Measurements from ENCODE around the gene NFE2L2. TPM values are rescaled to one million over a fixed set of nuclear protein-coding genes. Genes with fewer than 3 reads are reported as not detected.

NFE2L2 gene
- total RNA-seq, 2 donors from 2014 or later: 45.1 to 55.4 TPM

DNA sequence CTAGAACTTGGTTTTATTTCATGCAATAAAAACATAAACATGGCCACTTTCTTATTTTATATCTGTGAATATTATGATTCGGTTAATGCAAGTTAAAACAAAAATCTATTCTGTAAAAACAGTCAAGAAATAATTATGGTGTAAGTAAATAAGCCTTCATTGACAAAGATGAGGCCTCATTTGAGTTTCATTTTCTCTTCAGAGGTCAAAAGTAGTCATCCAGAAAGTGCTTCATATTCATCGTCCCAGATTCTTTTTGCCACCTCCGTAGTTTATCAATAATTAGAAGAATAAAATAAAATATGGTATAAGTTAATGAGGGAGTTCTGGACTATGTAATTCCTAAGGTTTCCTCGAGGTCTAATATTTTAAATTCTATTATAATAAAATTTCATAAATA lies 71.3 kb downstream of the NFE2L2 start:
- no peaks in the 10 kb centered on the region for H3K4me1 ChIP-seq
- H3K27ac ChIP-seq: no peak overlapping the region
- no peaks in the 10 kb centered on the region for H3K27me3 ChIP-seq
- DNase-seq: no peak
- no peaks in the 10 kb centered on the region for H3K36me3 ChIP-seq (replicated peaks in 1 of 2; ENCODE audit: insufficient read depth in 1 of 2, low read depth in 2 of 2)
- no peak for ATAC-seq
- TF ChIP-seq, protein P1, sequence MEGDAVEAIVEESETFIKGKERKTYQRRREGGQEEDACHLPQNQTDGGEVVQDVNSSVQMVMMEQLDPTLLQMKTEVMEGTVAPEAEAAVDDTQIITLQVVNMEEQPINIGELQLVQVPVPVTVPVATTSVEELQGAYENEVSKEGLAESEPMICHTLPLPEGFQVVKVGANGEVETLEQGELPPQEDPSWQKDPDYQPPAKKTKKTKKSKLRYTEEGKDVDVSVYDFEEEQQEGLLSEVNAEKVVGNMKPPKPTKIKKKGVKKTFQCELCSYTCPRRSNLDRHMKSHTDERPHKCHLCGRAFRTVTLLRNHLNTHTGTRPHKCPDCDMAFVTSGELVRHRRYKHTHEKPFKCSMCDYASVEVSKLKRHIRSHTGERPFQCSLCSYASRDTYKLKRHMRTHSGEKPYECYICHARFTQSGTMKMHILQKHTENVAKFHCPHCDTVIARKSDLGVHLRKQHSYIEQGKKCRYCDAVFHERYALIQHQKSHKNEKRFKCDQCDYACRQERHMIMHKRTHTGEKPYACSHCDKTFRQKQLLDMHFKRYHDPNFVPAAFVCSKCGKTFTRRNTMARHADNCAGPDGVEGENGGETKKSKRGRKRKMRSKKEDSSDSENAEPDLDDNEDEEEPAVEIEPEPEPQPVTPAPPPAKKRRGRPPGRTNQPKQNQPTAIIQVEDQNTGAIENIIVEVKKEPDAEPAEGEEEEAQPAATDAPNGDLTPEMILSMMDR (IDR thresholded peaks at IDR 0.05): no peak
- no peak for TF ChIP-seq POLR2A (IDR thresholded peaks at IDR 0.05)
- H3K9me3 ChIP-seq: no peaks in the 10 kb centered on the region
- intact Hi-C loops (cut with DNase I): no loop called here
- 80 to 87% methylated on average over 4 of the region's 4 CpGs for WGBS, 2 donors
- no peak overlapping the region for H3K4me3 ChIP-seq

DNA sequence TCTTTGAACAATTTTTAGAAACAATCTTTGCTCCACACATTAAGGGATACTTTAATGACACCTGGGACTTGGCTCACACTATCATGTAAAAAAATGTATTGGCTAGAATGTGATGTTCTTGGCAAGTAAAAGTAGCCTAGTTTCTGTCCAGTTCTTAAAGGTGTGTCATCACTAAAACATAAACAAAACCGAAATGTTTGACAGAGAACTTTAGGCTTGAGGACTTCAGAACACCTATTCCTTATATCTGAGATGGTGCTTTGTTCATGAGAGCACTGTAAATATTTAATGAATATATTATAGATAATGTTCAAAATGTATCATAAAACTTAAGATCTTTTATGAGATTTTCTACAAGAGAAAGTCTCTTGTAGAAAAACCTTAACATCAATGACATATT lies 71.7 kb downstream of the NFE2L2 start:
- 79 to 88% methylated on average over 1 of the region's 1 CpG for WGBS, 2 donors
- H3K9me3 ChIP-seq: no peaks in the 10 kb centered on the region
- no peaks in the 10 kb centered on the region for H3K4me1 ChIP-seq
- H3K4me3 ChIP-seq: no peak overlapping the region
- H3K27ac ChIP-seq: no peak overlapping the region
- intact Hi-C loops (cut with DNase I): no loop called here
- H3K36me3 ChIP-seq (replicated peaks in 1 of 2; ENCODE audit: insufficient read depth in 1 of 2, low read depth in 2 of 2): no peaks in the 10 kb centered on the region
- TF ChIP-seq, protein P1 (IDR thresholded peaks at IDR 0.05): no peak
- TF ChIP-seq POLR2A (IDR thresholded peaks at IDR 0.05): no peak
- DNase-seq (no peak), ATAC-seq (no peak)
- H3K27me3 ChIP-seq: no peaks in the 10 kb centered on the region

DNA sequence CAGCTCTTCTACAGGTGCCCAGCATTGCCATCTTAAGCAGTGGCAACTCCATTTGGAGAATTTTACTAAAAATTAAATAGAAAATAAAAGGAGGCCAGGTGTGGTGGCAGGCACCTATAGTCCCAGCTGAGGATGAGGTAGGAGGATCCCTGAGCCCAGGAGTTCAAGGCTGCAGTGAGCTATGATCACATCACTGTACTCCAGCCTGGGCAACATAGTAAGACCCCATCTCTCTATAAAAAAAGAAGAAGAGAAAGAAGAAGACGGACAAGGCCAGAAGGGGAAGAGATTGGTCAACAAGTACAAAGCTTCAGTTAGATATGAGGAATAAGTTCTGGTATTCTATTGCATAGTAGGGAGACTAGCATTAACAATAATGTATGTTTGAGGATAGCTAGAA lies 73.6 kb downstream of the NFE2L2 start:
- ATAC-seq (no peak), DNase-seq (no peak)
- 57 to 100% methylated on average over 1 of the region's 1 CpG for WGBS, 2 donors
- intact Hi-C loops (cut with DNase I): no loop called here
- no peaks in the 10 kb centered on the region for H3K27me3 ChIP-seq
- TF ChIP-seq POLR2A (IDR thresholded peaks at IDR 0.05): no peak
- TF ChIP-seq, protein P1 (IDR thresholded peaks at IDR 0.05): no peak
- H3K36me3 ChIP-seq (replicated peaks in 1 of 2; ENCODE audit: insufficient read depth in 1 of 2, low read depth in 2 of 2): no peaks in the 10 kb centered on the region
- H3K27ac ChIP-seq: no peak overlapping the region
- no peak overlapping the region for H3K4me3 ChIP-seq
- H3K4me1 ChIP-seq: no peaks in the 10 kb centered on the region
- H3K9me3 ChIP-seq: no peaks in the 10 kb centered on the region

DNA sequence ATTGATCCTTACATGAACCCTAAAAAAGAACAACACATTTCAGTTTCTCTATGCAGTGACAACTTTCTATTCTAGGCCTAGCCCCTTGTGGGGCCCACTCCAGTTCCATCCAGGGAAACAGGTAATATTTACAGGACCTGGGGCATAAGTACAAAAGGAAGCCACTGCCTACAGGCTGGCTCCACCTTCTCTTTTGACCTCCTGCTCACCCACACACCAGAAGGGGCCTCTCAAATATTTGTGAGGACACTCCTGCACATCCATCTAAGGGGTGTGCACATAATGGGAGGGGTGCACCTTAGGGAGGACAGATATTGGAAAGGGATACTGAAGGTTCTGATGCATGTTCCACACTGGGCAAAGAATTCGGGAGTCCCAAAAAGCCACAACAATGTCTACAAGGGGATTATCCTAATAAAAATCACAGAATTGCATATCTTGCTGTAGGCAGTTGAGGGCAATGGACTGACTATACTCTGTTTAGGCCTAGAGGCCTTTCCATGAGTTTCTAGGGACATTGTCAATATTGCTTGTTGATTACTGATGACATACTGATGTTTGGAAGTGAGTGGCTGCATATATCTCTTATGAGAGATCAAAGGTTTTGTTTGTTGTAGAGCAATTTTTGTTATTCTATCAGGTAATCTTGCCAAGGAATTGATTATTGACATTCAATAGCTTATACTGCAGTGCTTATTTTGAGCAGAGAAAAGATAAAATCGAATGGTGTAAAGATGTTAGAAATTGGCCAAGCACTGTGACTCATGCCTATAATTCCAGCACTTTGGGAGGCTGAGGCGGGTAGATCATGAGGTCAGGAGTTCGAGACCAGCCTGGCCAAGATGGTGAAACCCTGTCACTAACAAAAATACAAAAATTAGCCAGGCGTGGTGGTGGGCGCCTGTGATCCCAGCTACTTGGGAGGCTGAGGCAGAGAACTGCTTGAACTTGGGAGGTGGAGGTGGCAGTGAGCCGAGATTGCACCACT lies 75.8 kb downstream of the NFE2L2 start:
- H3K36me3 ChIP-seq (replicated peaks in 1 of 2; ENCODE audit: insufficient read depth in 1 of 2, low read depth in 2 of 2): no peaks in the 10 kb centered on the region
- no peak for DNase-seq
- no peak overlapping the region for H3K4me3 ChIP-seq
- H3K4me1 ChIP-seq: no peaks in the 10 kb centered on the region
- no peaks in the 10 kb centered on the region for H3K9me3 ChIP-seq
- TF ChIP-seq, protein P1 (IDR thresholded peaks at IDR 0.05): no peak
- TF ChIP-seq POLR2A (IDR thresholded peaks at IDR 0.05): no peak
- 82 to 86% methylated on average over 7 of the region's 7 CpGs for WGBS, 2 donors
- no peaks in the 10 kb centered on the region for H3K27me3 ChIP-seq
- H3K27ac ChIP-seq: no peak overlapping the region
- no peak for ATAC-seq
- intact Hi-C loops (cut with DNase I): loop anchor here (10.0 kb wide), 1 partner anchor 106 kb away; no protein-coding TSS in a partner anchor
